SKM-1 (cell line): ENCODE measurements around the gene CAPN11.

Experiments
- DNase-seq: peaks from one replicate; lab custom pipeline; 2025; ENCODE audit not compliant: unreplicated experiment; lab: John Stamatoyannopoulos, UW

CAPN11 gene

GRCh38 chr6:44158770-44159228 lies at the start of gene CAPN11:
CAPN11 (plus strand) TSS chr6:44158820; CDS start chr6:44158849, 29 bp downstream.
- no peak for DNase-seq

GRCh38 chr6:44109212-44109611 lies 49.4 kb upstream of the CAPN11 start:
- DNase-seq = no peak

GRCh38 chr6:44110005-44110676 lies 48.5 kb upstream of the CAPN11 start:
- DNase-seq = no peak

GRCh38 chr6:44110966-44111365 lies 47.7 kb upstream of the CAPN11 start:
- DNase-seq = no peak

- DNase-seq = no peak
Measured at GRCh38 chr6:44111434-44112417, 46.9 kb upstream of the CAPN11 start.

GRCh38 chr6:44113414-44113813 lies 45.2 kb upstream of the CAPN11 start:
- DNase-seq = no peak

- no peak for DNase-seq
Measured at GRCh38 chr6:44115866-44116265, 42.8 kb upstream of the CAPN11 start.

GRCh38 chr6:44116641-44117382 lies 41.8 kb upstream of the CAPN11 start:
- no peak for DNase-seq

- DNase-seq = no peak
Measured at GRCh38 chr6:44117397-44118128, 41.1 kb upstream of the CAPN11 start.

GRCh38 chr6:44119704-44120262 lies 38.8 kb upstream of the CAPN11 start:
- no peak for DNase-seq

- no peak for DNase-seq
Measured at GRCh38 chr6:44120692-44121443, 37.8 kb upstream of the CAPN11 start.

GRCh38 chr6:44122801-44123200 lies 35.8 kb upstream of the CAPN11 start:
- DNase-seq = no peak

- no peak for DNase-seq
Measured at GRCh38 chr6:44123544-44123943, 35.1 kb upstream of the CAPN11 start.

- DNase-seq = no peak
Measured at GRCh38 chr6:44126320-44127149, 32.1 kb upstream of the CAPN11 start.

- peak; percentile 68 for DNase-seq
Measured at GRCh38 chr6:44127186-44128019, 31.2 kb upstream of the CAPN11 start, which contains the start of the genes MRPL14 and TMEM63B. MRPL14 (minus strand) TSS chr6:44127452; CDS start chr6:44116611, 10,841 bp downstream. TMEM63B (plus strand) TSS chr6:44127554; CDS start chr6:44134585, 7,031 bp downstream.

GRCh38 chr6:44128020-44128917 lies 30.4 kb upstream of the CAPN11 start:
- DNase-seq = peak; percentile 22
